Measurements from ENCODE around the gene PKP1. TPM values are rescaled to one million over a fixed set of nuclear protein-coding genes. Genes with fewer than 3 reads are reported as not detected.
A peak's percentile ranks its signal among the peaks of the same experiment; 100 is the strongest.

PKP1 gene
- polyA plus RNA-seq, 1 donor (not counting 4 experiments of a cell fraction or from before 2014, with no cell fraction given): 169 TPM

GRCh38 chr1:201307760-201308499 lies 24.6 kb downstream of the PKP1 start:
- Histone ChIP-seq H4K20me1 (ENCODE audit: control insufficient read depth, extremely low read depth, insufficient read depth, low read length) (no peaks in the 10 kb centered on the region), H3K9me1 (ENCODE audit: control insufficient read depth, extremely low read depth, insufficient read depth, low read length) (no peaks in the 10 kb centered on the region), H3K27ac (ENCODE audit: control insufficient read depth, insufficient read depth, low read length) (peak overlapping the region; percentile 99), H3K4me2 (ENCODE audit: control insufficient read depth, extremely low read depth, insufficient read depth, low read depth, low read length) (peak overlapping the region; percentile 85), H3K79me2 (ENCODE audit: control insufficient read depth, insufficient read depth, low read length) (peaks cover 66% of the 10 kb centered on the region), H3K36me3 (ENCODE audit: control insufficient read depth in 2 of 2, extremely low read depth in 1 of 2, insufficient read depth in 2 of 2, low read length in 2 of 2) (peaks cover 23 to 30% of the 10 kb centered on the region in 2 experiments), H3K4me3 (ENCODE audit: control insufficient read depth in 2 of 3, extremely low read depth in 1 of 3, insufficient read depth in 2 of 3, low read depth in 1 of 3, low read length in 3 of 3) (peak overlapping the region in 1 of 3 experiments; percentile 52), H3K4me1 (ENCODE audit: control insufficient read depth, extremely low read depth, insufficient read depth, low read length) (peaks cover 86% of the 10 kb centered on the region), H3K9ac (ENCODE audit: control insufficient read depth, extremely low read depth, insufficient read depth, low read length) (peak overlapping the region; percentile 76), H3K9me3 (ENCODE audit: control insufficient read depth, low read depth, low read length) (no peaks in the 10 kb centered on the region), H2AFZ (ENCODE audit: control insufficient read depth, low read length) (no peak overlapping the region), H3K27me3 (ENCODE audit: control insufficient read depth, extremely low read depth, insufficient read depth, low read length) (no peaks in the 10 kb centered on the region)
- dilution Hi-C loops (cut with MboI; ENCODE audit: extremely low pct_ligation_motif_present, low sequenced_read_pairs): loop anchor here (10.0 kb wide), 1 partner anchor 83 kb away; no protein-coding TSS in a partner anchor
- TF ChIP-seq CTCF (optimal IDR thresholded peaks at IDR 0.05 in 1 of 3, IDR thresholded peaks at IDR 0.05 in 1 of 3, conservative IDR thresholded peaks at IDR 0.05 in 1 of 3; ENCODE audit: extremely low read depth in 1 of 3, insufficient read depth in 2 of 3, low read length in 3 of 3) (peak in 1 of 3 experiments; percentile 13), EZH2 (IDR thresholded peaks at IDR 0.05; ENCODE audit: low read length) (no peak)
- no peak for DNase-seq (ENCODE audit: low read depth, low spot score)
- FAIRE-seq: no peak

DNA sequence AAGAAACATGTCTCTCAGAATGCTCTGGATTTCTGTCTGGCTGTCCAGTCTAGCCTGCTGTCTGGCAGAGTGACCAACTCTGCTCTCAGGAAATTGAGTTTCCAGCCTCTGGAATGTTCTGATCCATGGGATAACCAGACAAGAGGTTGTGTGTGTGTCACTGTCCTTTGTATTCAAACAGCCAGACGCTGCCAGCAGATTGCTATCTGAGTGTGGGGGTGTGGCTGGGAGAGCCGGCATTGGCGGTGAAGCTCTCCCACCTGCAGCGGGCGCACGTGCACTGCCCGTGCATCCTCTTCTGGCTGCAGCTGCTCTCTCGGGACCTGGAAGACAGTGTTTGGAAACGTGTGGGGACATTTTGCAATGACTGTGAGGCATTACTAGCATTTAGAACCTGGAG lies 26.1 kb downstream of the PKP1 start:
- H3K27ac ChIP-seq (ENCODE audit: control insufficient read depth, insufficient read depth, low read length): peak overlapping the region; percentile 99
- peak overlapping the region; percentile 34 for H3K4me2 ChIP-seq (ENCODE audit: control insufficient read depth, extremely low read depth, insufficient read depth, low read depth, low read length)
- H3K9me3 ChIP-seq (ENCODE audit: control insufficient read depth, low read depth, low read length): no peaks in the 10 kb centered on the region
- DNase-seq (ENCODE audit: low read depth, low spot score) (no peak), FAIRE-seq (peak; percentile 91)
- H3K27me3 ChIP-seq (ENCODE audit: control insufficient read depth, extremely low read depth, insufficient read depth, low read length): no peaks in the 10 kb centered on the region
- peaks cover 67% of the 10 kb centered on the region for H3K79me2 ChIP-seq (ENCODE audit: control insufficient read depth, insufficient read depth, low read length)
- no peak overlapping the region for H3K4me3 ChIP-seq (ENCODE audit: control insufficient read depth in 2 of 3, extremely low read depth in 1 of 3, insufficient read depth in 2 of 3, low read depth in 1 of 3, low read length in 3 of 3)
- peaks cover 78% of the 10 kb centered on the region for H3K4me1 ChIP-seq (ENCODE audit: control insufficient read depth, extremely low read depth, insufficient read depth, low read length)
- H3K9me1 ChIP-seq (ENCODE audit: control insufficient read depth, extremely low read depth, insufficient read depth, low read length): no peaks in the 10 kb centered on the region
- H3K9ac ChIP-seq (ENCODE audit: control insufficient read depth, extremely low read depth, insufficient read depth, low read length): peak overlapping the region; percentile 89
- H3K36me3 ChIP-seq (ENCODE audit: control insufficient read depth in 2 of 2, extremely low read depth in 1 of 2, insufficient read depth in 2 of 2, low read length in 2 of 2): peaks cover 27 to 34% of the 10 kb centered on the region in 2 experiments
- no peak overlapping the region for H2AFZ ChIP-seq (ENCODE audit: control insufficient read depth, low read length)
- H4K20me1 ChIP-seq (ENCODE audit: control insufficient read depth, extremely low read depth, insufficient read depth, low read length): no peaks in the 10 kb centered on the region
- dilution Hi-C loops (cut with MboI; ENCODE audit: extremely low pct_ligation_motif_present, low sequenced_read_pairs): loop anchor here (10.0 kb wide), 1 partner anchor 85 kb away; no protein-coding TSS in a partner anchor
- no peak for TF ChIP-seq EZH2 (IDR thresholded peaks at IDR 0.05; ENCODE audit: low read length)
- TF ChIP-seq CTCF (optimal IDR thresholded peaks at IDR 0.05 in 1 of 3, IDR thresholded peaks at IDR 0.05 in 1 of 3, conservative IDR thresholded peaks at IDR 0.05 in 1 of 3; ENCODE audit: extremely low read depth in 1 of 3, insufficient read depth in 2 of 3, low read length in 3 of 3): peak; percentile 17 to 81 (median 65)
